HG03045 (cell line): Measurements from ENCODE around the gene LONRF3.

ENCODE experiments used
- ATAC-seq: cut with Tn5 transposase; IDR thresholded peaks from one replicate; pipeline ENCODE4 v1.9.1; 2021; ENCODE audit warnings: mild to moderate bottlenecking, moderate library complexity; ENCODE audit not compliant: unreplicated experiment

LONRF3 gene

GRCh38 chrX:118974088-118974907 lies at the start of gene LONRF3:
Gene LONRF3, plus strand, starts transcription at chrX:118974618. Its CDS starts 163 bp downstream, at chrX:118974781.
- no peak for ATAC-seq

- no peak for ATAC-seq
Observed at GRCh38 chrX:118928151-118928550, 46.3 kb upstream of the LONRF3 start.

DNA sequence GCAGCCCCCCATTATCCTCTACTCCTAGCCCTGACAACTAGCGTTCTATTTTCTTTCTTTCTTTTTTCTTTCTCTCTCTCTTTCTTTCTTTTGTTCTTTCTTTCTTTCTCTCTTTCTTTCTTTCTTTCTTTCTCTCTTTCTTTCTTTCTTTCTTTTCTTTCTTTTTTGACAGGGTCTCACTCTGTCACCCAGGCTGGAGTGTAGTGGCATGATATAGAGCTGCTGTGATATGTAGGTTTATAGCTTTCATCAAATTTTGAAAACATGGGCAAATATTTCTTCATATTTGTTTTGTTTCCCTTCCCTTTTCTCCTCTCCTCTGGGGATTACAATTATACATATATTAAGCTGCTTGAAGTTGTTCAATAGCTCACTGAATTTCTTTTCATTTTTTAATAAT lies 39.1 kb upstream of the LONRF3 start:
- no peak for ATAC-seq

DNA sequence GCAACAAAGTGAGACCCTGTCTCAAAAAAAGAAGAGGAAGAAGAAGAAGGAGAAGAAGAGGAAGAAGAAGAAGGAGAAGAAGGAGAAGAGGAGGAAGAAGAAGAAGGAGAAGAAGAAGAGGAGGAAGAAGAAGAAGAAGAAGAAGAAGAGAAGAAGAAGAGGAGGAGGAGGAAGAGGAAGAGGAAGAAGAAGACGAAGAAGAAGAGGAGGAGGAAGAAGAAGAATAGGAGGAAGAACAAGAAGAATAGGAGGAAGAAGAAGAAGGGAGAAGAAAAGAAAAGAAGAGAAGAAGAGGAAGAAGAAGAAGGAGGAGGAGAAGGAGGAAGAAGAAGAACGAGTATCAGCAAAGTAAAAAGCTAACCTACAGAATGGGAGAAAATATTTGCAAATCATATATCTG lies 33.3 kb upstream of the LONRF3 start:
- no peak for ATAC-seq

- ATAC-seq: no peak
Observed at GRCh38 chrX:118943102-118943501, 31.3 kb upstream of the LONRF3 start.

DNA sequence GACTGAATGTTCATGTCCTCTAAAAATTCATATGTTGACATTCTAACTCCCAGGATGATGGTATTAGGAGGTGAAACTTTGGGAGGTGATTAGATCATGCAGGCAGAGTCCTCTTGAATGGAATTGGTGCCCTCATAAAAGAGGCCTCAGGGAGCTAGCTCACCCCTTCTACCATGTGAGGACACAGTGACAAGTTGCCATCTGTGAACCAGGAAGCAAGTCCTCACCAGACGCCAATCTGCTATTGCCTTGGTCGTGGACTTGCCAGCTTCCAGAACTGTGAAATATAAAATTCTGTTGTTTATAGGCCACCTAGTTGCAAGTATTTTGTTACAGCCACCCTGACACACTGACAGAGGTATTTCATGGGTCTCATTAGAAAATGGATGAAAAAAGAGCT lies 28.5 kb upstream of the LONRF3 start:
- ATAC-seq: no peak

DNA sequence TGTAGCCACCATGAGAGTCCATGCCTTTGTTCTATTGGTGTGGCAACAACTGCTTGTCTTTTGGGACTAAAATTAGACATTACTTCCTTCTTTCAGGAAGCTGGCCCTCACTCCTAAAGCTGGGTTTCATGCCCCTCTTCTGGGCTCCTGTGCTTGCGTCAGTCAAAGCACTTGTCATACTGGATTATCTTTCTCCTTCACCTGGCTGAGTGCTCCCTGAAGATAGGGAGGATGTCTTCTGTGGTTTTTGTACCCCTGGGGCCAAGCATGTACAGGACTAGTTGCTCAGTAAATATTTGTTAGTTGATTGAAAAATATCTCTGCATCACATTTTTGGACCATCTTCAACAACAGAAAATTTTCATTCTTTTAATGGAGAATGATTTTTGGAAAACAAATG lies 26.1 kb upstream of the LONRF3 start:
- no peak for ATAC-seq

DNA sequence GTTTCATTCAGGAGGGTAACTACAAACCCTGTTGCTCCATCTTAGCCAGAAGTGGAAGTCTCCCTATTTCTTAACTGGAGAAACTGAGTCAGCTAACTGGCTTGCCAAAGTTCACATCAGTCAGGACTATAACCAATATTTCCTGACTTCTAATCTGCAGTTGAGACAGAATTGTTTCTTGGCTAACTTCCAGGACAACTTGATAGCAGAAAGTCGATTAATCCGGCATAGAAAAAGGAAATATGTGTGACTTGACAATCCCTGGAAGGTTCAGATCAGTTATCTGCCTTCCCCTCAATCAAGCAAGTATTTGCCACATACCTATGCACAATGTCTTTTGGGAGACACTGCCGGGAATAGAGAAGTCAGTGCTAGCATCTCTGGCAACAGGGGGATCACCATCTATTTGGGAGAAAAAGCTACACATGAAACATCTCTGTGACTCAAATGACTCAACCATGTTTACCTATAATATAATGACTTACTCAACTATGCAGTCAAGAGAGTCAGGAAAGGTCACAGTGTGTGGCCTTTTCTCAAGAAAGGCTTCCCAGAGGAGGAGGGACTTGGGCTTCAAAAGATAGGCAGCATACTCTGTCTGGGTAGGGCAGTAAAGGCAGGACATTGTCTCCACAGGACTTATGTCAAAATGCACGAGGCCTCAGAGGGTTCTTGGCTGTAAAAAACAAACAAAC lies 12.4 kb upstream of the LONRF3 start:
- ATAC-seq: no peak

DNA sequence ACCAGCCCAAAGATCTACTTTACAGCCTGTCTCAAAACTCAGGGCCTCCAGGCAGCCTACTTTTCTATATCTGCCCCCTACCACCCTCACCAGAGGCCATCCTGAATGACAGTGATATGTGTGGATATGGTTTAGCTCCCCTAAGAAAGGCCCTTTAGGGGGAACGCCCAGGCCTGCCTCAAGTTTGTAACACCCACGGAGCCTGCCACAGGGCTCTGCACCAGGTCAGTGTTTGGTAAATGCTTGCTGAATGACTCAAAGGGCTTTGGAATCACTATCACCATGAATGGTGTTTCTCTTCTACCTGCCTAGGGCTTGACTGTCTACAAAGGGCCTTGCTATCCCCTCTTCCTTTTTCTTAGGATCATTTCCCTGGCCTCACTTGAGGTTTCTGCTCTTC lies 11.3 kb upstream of the LONRF3 start:
- ATAC-seq: no peak

- no peak for ATAC-seq
Observed at GRCh38 chrX:118964252-118964651, 10.2 kb upstream of the LONRF3 start.

DNA sequence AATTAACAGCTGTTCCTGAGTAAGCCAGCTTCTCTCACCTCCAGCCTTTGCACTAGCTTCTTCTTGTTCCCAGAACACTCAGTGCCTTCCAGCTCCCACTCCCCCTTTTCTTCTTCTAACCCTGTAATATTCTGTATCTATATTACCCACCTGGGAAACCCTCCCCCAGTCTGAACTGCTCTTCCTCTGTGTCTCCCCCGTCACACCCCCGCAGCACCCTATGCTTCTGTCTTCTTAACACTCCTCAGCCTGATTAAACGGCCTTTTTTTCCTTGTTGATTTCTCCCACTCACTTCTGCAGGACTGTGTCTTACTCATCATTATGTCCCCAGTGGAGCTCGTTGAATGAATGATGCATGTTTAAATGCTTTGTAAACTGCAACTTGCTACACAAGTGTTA lies 9.0 kb upstream of the LONRF3 start:
- no peak for ATAC-seq

DNA sequence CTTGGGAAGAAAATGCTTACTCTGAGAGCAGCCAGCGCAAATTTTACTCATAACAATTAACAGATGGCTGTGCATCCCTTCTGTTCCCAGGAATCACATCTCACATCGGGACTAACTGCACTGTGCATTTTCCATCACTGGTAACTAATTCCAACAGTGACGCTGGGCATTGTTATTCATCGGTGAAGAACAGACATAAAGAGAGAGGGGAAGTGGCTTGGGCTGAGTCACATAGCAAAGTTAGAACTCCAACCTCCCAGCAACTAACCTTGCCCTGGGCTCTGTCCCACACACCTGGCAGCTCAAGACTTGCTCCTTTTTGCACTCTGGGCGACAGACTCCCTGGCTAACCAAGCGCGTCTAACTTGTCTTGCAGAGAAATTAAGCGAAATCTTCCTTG lies 6.4 kb upstream of the LONRF3 start:
- ATAC-seq: no peak

GRCh38 chrX:118971552-118971951 lies 2.9 kb upstream of the LONRF3 start:
- no peak for ATAC-seq

DNA sequence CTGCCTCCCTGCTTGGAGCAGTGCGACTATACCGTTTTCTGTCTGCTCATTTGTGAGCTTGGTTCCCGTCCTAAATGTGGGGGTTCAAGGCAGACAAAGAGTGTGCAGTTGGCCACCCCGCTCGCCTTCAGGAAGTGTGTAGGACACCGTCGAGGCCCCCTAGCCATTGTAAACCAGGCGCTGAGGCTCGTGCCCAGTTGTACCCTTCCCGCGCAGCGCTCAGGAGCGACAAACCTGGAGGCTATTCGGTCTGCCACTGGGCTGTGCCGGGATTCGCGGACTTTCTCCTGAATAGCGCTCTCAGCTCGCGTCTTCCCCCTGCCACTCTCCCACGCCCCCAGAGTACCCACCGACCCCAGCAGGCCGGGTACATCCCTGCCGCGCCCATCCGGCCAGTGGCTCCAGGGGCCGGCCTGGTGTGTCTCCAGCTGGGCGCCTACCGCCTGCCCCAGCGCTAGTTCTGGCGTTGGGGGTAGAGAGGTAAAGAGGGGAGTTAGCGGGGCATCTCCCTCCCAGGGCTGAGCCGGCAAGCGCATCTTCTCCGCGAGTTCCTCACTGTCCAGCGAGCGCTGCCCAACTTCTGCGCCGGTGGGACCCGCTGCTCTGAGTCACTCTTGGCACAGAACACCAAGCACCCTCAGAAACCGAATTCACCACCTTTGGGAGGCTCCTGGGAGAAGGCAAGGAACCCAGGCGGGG lies 880 bp upstream of the LONRF3 start:
- no peak for ATAC-seq

- ATAC-seq: no peak
Observed at GRCh38 chrX:118974908-118975671, 672 bp downstream of the LONRF3 start.

DNA sequence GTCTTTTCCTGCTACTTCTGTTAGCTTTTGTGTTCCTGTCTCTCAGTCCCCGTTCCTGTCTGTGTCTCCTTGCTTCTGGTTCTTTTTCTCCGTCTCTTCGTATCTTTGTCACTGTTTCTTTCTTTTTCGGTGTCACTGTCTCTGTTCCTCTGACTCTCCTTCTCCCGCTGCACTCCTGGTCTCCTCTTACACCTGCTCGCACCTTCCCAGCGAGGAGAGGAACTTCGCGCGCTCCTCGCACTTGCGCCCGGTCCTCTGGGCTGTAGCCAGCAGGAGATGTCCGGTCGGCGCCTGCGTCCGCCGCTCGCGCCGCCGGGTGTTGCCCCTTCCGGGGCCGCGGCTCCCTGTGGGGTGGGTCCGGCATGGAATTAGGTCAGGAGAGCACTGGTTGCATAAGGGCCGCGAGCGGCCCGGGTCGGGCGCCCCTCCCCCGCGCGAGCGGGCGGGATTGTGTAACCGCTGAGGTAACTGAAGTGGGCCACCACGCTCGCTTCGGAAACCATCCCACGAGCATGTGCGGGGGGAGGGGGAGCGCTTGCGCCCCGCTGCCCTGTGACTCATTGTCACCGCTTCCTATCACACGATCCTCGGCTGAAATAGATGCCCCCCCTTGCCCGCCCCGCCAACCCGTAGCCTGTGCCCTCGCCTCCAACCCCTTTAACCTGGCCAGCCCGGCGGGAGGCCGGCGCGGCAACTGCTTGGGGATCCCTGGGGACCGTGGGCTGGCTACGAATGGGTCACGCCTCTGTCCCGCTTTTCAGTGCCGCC lies 1.6 kb downstream of the LONRF3 start:
- ATAC-seq: no peak

- no peak for ATAC-seq
Observed at GRCh38 chrX:118976599-118977340, 2.4 kb downstream of the LONRF3 start.

DNA sequence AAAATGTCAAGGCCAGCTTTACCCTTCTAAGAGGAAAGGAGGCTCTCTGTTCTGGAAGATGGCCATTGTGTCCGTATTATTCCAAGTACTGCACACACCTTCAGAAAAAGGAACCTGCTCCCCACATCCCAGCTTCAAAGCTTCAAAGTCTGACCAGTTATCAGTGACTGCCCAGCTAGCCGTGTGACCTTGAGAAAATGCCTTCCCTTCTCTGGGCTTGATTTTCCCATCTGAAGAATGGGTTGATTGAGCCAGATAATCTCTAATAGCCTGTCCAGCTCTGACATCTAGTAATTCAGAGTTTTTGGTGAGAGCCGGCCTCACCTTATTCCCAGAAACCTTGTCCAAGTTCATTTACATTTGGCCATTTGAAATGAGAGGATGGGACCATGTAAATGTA lies 3.0 kb downstream of the LONRF3 start:
- ATAC-seq: no peak

DNA sequence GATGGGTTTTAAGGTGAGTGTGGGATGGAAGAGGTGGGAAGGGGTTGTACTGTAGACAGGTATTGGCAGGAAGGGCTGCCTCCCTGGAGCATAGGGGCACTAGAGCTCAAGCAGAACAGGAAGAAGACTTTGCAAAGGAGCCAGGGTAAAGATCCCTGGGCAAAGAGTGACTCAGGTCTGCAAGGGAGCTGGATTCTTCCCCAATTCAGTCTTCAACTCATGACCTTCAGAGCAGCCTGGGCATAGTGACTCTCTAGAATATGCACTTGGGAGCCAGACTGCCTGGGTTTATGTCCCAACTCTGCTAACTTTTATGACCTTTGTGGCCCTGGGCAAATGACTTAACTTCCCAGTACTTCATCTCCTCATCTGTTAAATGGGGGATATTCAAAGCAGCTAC lies 4.0 kb downstream of the LONRF3 start:
- ATAC-seq: no peak

GRCh38 chrX:118980761-118981160 lies 6.3 kb downstream of the LONRF3 start:
- no peak for ATAC-seq
